HG03378 (cell line): ENCODE measurements around the gene PPIL4.

Experiments used
- ATAC-seq: cut with Tn5 transposase; IDR thresholded peaks from one replicate; pipeline ENCODE4 v1.9.1; 2021; ENCODE audit warnings: mild to moderate bottlenecking, moderate library complexity; ENCODE audit not compliant: unreplicated experiment

The PPIL4 gene

DNA sequence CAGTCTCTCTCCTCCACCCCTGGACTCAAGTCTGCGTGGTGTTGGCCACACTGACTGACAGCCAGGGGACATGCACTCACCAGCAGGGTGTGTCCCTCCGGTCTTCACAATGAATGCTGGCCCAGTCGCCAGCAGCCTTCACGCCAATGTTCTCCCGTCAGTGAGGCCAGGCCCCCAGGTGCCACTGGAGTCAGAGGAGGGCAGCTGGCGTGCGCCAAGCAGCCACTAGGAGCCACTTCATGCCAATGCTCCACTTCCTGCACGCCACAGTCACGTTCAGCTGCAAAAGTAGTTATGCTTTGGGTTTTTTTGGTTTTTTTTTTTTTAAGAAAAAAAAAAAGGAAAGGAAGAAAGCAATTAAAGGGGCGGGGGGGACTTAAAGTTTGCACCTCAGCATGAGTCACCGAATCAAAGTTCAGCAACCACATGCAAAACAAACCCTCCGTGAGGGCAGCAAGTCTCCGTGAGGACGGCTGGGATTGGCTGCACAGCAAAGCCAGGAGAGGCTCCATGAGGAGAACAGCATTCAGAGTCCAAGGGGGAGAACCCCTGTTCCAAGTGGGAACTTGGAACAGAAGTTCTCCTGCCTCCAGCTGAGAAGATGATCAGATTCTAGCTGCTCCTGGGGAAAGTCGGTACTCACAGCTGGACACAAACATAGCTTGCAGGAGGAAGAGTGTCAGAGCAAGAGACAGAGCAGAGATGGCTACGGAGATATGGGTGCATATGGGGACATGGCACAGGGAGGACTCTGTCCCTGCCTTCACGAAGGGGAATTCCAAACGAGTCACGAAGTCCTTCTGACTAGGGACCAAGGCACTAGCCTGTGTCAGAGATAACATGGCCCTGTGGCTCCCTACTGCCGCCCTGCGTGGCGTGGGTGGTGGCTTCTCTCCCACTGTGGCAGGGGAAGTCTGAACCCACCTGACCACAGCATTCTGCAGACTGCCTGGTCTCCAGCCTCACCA lies 60.8 kb downstream of the PPIL4 start, which contains the start of gene ZC3H12D:
TSS of gene ZC3H12D (minus strand) at position 282 of the 968 bp plus-strand sequence. CDS start 10,471 bp downstream, outside the sequence.
- ATAC-seq: peak; percentile 38

DNA sequence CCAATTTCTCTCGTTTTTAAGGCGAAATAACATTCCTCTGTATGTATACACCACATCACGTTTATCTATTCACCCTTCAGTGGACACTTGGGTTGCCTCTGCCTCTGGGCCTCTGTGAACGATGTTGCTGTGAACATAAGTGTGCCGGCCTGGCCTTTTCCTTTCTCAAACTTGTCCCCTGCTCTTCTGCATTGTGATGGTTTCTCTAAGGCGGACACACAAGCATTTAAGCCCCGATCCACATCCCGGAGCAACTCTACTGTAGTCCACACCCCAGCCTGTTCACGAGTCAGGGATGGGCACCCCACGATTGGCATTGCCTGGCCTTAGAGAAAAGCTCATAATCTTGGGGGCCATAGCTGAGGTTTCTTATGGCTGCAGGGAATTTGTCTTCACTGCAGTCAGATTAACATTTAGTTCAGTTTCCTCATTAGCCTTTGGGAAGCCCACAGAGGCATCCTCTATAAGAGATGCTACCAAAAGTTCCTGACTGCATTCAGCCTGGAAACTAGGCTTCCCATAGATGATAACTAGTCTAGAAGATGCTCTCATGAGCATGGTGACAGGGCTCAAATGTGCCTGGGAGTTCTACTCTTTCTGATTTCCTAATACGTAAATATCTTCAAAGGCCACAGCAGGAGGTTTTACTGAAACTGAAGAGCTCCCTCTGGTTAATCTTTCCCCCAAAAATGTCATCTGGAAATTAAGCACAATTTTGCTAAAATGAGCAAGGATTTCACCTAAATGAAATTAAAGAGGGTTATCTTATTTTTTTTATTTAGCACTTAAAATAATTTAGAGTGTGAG lies 61.8 kb downstream of the PPIL4 start:
- ATAC-seq: no peak

DNA sequence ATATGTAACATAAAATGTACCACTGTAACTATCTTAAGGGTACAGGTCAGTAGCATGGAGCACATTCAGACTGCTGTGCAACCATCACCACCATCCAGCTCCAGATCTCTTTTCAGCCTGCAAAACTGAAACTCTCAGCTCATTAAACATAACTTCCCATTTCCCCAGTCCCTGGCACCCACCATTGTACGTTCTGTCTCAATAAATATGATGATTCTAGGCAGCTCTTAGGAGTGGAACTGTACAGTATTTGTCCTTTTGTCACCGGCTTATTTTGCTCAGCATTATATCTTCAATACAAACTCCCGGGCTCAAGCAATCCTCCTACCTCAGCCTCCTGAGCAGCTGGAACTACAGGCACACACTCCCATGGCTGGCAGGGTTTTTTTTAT lies 62.5 kb downstream of the PPIL4 start:
- no peak for ATAC-seq

DNA sequence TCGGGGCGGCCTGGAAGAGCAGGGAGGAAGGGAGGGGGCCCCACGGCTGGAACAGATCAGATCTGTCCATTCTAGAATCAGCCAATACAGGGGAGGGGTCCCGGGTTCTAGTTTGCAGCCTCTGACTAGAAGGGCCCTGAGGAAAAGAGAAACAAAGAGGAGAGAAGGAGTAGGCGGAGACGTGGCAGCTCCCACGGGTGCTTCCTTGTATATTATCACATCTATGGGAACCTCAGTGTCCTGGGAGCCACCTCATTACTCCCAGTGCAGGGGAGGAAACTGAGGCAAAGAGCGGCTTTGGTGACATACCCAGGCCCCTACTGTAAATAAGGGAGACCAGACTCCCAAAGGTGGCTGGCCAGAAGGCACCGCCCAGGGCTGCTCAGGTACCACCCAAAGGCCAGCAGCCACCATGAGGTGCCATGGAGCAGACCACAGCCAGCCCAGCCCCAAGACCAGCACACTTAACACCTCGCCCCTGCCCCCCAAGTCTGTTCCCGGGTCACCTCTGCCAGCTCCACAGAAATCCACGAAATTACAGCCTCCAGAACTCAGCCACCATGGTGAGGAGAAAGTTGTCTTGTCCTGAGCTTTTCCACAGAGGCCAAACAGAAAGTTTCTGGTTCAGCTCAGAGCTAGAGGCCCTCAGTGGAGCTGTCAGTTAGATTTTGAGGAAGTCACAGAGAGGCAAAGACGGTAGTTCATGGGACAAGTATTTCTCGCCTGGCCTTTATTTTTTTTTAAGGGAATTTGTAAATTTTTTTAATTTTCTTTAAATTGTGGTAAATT lies 63.1 kb downstream of the PPIL4 start:
- ATAC-seq: no peak

DNA sequence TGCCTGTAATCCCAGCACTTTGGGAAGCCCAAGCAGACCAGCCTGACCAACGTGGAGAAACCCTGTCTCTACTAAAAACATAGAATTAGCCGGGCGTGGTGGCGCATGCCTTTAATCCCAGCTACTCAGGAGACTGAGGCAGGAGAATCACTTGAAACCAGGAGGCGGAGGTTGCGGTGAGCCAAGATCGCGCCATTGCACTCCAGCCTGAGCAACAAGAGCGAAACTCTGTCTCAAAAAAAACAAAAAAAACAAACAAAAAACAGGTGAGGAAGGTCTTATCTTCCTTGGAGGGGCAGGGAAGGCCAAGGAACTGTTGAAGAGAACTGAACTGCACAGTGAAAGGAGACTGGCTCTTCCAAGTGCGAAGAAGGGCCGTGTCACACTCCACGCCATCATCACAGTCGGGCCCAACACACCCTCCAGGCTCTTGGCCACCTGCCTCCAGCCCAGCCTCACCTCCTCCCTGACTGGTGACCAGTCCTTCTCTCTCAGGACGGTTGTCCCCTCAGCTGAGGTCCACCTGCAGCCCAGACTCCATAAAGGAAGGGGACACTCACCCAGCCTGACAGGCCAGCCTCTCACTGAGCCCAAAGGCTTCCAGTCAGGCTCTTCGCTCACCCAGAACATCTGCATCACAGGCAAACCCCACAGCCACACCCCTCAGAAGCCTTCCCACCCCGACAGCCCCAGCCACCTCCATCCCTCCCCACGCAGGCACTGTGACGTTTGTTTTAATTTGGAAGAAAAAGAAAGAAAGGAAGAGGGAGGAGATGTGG lies 65.2 kb downstream of the PPIL4 start:
- no peak for ATAC-seq

DNA sequence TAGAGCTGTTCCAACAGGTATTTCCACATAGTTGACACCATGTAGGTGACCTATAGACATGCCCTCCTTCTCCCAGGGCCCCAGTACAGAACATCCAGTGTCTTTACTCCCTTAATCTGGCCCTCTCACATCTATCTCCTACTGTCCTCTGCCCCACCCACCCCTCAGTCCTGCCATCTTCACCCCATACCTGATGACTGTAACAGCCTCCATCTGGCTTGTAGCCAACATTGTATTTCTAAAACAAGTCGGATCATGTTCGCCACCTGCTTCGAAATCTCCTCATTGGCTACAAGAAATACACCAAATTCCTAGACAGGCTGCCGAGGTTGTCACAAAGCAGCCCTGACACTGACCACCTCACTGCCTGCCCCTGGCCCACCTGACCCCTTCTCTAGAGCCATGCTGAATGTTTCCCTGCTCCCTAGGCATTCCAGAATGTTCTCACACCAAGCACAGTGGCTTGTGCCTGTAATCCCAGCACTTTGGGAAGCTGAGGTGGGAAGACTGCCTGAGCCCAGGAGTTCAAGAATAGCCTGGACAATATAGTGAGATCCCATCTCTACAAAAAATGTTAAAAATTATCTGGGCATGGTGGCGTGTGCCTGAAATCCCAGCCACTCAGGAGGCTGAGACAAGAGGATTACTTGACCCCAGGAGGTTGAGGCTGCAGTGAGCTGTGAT lies 67.1 kb downstream of the PPIL4 start:
- ATAC-seq: no peak

DNA sequence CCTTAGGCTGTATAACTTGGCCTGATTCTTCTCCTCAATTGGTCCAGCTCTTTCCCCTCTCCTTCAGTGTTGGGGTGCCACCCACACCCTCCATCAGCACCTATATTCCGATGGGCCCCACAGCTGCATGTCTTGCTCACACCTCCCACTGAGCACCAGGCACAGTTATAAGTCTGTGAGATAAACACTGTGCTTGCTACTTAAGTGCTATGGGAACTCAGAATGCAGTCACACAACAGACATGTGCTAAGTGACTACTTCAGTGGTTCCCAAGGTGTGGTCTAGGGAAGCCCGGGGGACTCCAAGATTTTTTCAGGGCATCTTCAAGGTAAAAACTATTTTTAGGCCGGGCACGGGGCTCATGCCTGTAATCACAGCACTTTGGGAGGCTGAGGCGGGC lies 68.3 kb downstream of the PPIL4 start:
- ATAC-seq: no peak

DNA sequence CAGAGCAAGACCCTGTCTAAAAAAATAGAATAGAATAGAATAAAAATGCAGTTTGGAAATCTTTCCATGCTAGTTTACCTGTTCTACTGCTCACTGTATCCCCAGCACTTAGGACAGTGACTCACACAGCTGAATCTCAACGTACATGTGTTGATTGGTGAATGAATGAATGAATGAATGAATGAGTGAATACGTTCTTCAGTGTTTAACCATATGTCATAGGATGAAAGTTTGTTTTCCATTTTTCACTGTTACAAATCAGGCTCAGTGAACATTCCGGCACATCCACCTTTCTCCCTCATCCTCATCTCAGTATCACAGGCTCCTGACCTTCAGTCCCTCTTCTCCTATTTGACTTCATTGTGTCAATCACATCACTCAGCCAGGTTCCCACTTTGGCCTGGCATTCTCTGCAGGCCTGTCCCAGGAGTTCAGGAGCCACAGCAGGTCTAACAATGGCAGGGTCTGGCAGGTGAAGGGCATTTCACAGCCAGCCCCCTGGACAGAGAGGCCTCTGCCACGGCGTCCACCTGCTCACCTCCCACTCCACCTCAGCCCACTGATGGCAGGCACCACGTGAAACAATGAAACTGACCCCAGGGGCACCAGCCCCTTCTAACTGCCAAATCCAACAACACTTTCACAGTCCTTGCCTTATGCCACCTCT lies 68.9 kb downstream of the PPIL4 start:
- no peak for ATAC-seq

DNA sequence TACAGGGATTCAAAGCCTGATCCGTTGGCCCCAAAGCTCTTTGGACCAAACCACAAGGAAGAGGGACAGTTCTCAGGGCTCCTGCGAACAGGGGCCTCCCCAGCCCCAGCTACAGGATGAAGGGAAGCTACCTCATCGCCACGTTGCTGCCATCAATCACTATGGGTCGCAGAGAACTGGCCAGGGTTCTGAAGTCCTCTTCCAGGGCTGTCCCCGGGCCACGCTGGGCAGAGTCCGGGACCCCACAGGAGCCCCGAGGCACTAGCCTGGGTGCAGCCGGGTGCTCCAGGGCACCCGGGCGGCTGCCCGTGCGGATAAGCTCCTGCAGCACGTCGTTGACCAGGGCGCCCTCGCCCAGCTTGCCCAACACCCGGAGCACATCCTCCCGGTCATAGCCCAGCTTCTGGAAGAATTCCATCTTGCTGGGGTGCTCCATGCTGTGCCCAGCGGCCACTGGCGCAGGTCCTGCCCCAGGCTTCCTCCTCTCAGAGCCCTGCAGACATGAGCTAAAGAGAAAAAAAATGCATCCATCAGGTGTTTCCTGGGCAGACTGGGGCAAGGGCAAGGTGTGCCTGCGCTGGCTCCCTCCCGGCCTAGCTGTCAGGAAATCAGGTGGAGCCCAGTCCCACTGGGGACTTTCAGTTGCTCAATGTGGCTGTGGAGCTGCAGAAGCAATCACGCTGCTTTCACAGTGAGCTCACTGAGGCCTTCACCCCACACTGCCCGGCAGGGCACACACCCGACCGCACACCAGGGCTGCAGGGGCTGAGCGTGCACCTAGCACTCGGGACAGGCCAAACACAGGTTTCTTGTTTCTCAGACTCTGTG lies 71.5 kb downstream of the PPIL4 start:
- ATAC-seq: no peak

DNA sequence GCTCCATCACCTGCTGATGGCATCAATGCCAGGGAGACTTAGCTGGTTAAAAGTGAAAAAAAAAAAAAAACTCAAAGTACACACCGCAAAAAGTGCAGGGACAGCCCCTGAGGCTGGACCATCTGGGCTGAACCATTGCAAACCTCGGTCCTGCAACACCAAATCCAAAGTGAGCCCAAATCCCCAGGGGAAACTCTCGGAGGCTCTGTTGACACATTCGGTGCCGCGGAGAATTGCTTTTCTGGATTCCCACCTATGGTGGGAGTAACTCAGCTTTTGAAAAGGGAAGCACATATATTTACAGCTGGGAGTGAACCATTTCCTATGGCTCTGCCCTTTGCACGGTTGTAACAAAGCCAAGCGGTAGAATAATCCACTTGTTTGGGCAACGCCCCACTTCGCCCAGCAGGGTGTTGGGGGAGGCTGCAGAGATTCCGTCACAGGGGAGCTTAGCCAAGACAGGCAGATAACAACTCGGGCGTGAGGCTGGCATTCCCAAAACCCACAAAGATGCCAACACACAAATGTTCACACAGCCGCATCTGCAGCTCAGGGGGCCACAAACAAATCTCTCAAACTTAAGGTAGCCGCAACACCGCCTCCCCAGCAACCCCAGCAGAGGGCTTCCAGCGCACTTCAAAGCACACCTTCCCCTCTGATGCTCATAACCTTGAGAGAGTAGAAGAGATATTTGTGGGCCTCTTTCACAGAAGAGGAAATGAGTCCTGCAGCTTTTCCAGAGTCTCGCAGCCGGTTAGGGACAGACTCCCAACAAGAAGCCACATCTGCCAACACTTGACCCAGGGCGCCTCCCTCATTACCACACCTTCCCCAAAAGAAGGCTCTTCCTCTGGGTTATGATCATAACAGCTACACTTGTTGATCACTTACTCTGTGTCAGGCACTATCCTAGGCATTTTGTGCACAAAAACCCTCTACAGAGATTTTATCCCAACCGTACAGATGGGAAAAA lies 72.5 kb downstream of the PPIL4 start:
- no peak for ATAC-seq

DNA sequence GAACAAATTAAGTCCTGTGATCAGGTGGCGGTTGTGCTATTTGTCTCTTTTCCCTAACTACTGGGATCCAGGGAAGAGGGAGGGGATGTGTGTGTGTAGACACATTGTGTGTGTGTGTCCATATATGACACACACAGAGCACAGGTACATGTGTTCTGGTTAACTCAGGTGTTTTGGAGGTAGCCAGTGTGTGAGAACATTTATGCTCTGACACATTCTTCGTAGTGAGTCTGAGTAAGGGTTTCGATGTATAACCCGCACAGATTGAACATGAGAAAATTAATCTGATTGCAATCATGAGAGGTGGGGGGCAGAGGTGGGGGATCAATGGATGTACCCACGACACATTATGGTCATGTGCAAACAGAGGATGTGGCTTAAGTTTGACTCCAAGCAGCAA lies 73.6 kb downstream of the PPIL4 start:
- ATAC-seq: no peak

DNA sequence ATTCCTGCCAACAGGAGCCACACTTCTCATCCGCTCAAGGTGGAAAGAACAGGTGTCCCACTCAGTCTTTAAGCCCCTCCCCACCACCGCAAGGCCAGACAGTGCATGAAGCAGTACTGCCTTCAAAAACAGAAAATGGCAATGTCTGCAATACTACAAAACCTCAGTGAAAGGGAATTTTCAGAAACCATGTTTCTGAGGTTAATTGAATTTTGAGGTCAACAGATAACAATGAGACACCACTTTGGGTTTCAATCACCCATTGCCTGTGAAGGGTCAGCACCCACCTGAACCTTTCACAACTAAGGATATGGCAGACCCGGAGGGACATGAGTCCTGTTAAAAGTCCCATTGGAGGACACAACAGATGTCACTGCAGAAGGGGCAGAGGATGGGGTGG lies 74.0 kb downstream of the PPIL4 start:
- ATAC-seq: no peak

DNA sequence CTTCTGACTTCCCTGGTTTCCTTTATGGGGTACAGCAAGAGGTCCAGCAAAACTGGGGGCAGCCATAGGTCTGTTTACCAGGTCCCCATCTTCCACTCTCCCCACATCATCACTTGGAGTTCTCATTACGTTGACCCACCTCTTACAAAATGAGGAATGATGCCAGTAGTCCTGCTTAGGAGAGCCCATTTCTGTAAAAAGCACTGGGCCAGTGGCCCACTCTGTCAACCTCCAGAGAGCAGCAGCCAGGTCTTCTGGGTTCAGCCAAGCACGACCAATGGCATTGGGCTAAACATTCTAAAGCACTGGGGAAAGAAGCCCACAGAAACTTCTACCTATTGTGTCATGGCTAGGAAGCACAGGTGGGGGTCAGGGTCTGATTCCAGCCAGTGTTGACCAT lies 74.9 kb downstream of the PPIL4 start:
- no peak for ATAC-seq

DNA sequence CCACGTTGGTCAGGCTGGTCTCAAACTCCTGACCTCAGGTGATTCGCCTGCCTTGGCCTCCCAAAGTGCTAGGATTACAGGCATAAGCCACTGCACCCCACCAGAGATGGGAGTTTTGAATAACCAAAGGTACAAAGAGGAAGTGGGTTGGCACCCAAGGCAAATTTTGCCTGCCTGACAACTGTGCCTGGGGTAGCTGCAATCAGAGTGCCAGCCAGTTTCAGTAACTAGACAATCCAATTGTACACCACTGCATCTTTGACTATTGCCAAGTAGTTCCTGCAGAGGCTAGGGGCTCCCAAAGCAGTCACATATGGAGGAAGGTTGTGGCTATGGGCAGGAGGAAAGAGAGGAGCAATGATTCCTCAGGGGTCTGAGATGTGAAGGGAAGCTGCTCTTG lies 77.7 kb downstream of the PPIL4 start:
- ATAC-seq: no peak

DNA sequence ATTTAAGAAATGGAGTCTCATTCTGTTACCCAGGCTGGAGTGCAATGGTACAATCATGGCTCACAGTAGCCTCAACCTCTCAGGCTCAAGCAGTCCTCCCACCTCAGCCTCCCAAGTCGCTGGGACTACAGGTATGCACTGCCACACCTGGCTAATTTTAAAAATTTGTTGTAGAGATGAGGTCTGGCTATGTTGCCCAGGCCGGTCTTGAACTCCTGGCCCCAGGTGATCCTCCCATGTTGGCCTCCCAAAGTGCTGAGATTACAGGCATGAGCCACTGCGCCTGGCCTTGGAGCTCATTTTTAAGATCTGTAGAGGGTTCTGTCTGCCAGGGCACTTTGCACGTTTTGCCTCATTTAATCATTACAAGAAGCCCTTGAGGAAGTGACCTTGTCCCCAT lies 78.6 kb downstream of the PPIL4 start:
- no peak for ATAC-seq

DNA sequence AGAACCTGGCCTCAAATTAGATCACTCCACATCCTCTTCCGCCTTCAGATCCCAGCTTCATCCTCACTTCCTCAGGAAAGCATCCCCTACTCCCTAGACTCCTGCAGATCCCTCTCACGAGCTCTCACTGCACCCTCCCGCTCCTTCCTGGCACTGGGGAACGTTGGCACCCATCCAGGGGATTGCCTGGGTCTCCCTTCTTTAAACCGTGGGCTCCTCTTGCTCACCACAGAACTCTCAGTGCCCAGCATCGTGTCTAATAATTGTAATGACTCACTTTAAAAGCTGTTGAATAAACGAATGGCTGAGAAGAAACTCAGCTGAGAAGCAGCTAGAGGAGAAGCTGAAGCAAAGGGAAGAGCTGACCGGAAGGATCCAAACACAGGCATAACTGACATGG lies 81.4 kb downstream of the PPIL4 start:
- no peak for ATAC-seq

DNA sequence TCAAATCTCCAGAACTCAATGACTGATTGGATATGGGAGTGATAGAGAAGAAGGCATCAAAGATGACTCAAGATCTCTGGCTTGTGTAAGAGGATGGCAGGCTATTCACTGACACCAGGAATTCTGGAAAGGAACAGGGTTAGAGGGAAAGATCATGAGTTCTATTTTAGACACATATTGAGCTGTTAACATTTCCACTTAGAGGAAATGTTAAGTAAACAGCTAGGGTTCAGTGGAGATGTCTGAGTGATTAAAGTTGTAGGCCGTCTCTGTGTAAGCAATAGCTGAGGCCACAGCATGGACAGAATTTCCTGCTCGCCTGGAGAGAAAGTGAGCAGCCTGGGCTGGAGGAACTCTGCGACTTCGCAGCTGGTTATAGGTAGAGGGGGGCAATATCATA lies 82.1 kb downstream of the PPIL4 start:
- ATAC-seq: no peak
